ENCODE results near the gene ANKS1B.

DNA sequence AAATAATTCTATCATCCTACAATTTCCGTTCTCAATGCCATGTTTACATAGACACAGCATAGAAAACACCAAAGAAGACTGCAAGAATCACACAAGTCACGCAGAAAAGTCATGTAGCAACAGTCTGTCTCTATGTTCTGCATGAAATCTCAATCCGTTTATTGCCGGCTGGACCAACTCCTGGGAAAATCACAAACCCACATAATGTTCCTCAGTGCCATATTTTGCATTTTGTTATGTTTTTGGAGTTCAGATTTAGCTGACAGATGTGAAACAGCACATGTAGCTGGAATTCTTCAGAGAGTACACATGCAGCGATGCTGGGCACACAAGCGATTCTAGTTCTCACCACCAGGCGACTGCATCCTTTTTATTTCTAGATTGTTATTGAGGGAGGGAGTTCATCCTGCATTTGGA is 1146.5 kb downstream of the ANKS1B start:
- TF ChIP-seq CTCF (IDR thresholded peaks at IDR 0.05), result peak in 4 of 5 experiments; percentile 10 to 24 (median 18)
- TF ChIP-seq POLR2A (IDR thresholded peaks at IDR 0.05), result no peak
- no peak for TF ChIP-seq EP300 (IDR thresholded peaks at IDR 0.05)
